Neutrophil (primary cell): Measurements from ENCODE around the gene SLC25A22.

Experiments used
- H3K27ac ChIP-seq: fragments of 200-600 bp; sonication (generic); 2 replicates; pipeline ENCODE4 v1.5.1; 2016; ENCODE audit warnings: mild to moderate bottlenecking, moderate library complexity
- H3K27me3 ChIP-seq: fragments of 200-600 bp; sonication (generic); 2 replicates; pipeline ENCODE4 v1.6.0; 2016; ENCODE audit warnings: mild to moderate bottlenecking
- H3K36me3 ChIP-seq: fragments of 200-600 bp; sonication (generic); 2 replicates; pipeline ENCODE4 v1.5.1; 2017
- H3K4me1 ChIP-seq, 2 experiments: fragments of 200-600 bp in 1 of 2; sonication (generic) in 1 of 2; 1 replicate in 1 of 2; 2 replicates in 1 of 2; pipeline versions ENCODE4 v1.5.1 to v1.6.1; 2013 to 2016; ENCODE audit warnings: low read depth in 1 of 2, low read length in 1 of 2, mild to moderate bottlenecking in 1 of 2, moderate library complexity in 1 of 2; ENCODE audit not compliant: control insufficient read depth in 1 of 2, insufficient read depth in 1 of 2
- H3K4me3 ChIP-seq, 2 experiments: fragments of 200-600 bp in 1 of 2; sonication (generic) in 1 of 2; 1 replicate in 1 of 2; 2 replicates in 1 of 2; pipeline ENCODE4 v1.5.1; 2013 to 2016; ENCODE audit warnings: low read depth in 1 of 2, low read length in 1 of 2, mild to moderate bottlenecking in 1 of 2, moderate library complexity in 1 of 2
- H3K9me3 ChIP-seq: fragments of 200-600 bp; sonication (generic); 2 replicates; pipeline ENCODE4 v1.5.1; 2016
- TF ChIP-seq, protein P1 (sequence below): fragments of 200-600 bp; sonication (generic); IDR thresholded peaks from 2 replicates; pipeline ENCODE4 v1.5.1; 2016; ENCODE audit warnings: antibody characterized with exemption

The SLC25A22 gene

DNA sequence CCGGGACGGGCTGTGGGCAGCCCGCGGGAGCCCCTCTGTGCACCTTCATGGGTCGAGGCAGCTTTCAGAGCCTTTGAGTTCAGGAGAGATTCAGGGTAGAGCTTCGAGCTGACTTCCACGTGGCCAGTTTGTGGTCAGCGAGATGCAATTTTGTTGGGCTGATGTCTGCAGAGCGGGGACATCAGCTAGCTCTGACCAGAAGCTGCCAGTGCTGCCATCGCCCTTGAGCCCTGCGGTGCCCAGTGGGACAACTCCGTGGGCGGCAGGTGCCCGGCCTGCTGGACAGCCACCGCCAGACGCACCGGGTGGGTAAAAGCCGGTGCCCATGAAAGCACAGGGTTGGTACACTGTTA lies 50.1 kb downstream of the SLC25A22 start:
- Histone ChIP-seq H3K9me3 (no peaks in the 10 kb centered on the region), H3K4me3 (peak overlapping the region; percentile 99 to 100), H3K36me3 (peaks cover 25% of the 10 kb centered on the region), H3K27me3 (no peaks in the 10 kb centered on the region), H3K27ac (peak overlapping the region; percentile 98), H3K4me1 (peaks cover 64 to 69% of the 10 kb centered on the region in 2 experiments)
- TF ChIP-seq, protein P1, sequence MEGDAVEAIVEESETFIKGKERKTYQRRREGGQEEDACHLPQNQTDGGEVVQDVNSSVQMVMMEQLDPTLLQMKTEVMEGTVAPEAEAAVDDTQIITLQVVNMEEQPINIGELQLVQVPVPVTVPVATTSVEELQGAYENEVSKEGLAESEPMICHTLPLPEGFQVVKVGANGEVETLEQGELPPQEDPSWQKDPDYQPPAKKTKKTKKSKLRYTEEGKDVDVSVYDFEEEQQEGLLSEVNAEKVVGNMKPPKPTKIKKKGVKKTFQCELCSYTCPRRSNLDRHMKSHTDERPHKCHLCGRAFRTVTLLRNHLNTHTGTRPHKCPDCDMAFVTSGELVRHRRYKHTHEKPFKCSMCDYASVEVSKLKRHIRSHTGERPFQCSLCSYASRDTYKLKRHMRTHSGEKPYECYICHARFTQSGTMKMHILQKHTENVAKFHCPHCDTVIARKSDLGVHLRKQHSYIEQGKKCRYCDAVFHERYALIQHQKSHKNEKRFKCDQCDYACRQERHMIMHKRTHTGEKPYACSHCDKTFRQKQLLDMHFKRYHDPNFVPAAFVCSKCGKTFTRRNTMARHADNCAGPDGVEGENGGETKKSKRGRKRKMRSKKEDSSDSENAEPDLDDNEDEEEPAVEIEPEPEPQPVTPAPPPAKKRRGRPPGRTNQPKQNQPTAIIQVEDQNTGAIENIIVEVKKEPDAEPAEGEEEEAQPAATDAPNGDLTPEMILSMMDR = no peak

DNA sequence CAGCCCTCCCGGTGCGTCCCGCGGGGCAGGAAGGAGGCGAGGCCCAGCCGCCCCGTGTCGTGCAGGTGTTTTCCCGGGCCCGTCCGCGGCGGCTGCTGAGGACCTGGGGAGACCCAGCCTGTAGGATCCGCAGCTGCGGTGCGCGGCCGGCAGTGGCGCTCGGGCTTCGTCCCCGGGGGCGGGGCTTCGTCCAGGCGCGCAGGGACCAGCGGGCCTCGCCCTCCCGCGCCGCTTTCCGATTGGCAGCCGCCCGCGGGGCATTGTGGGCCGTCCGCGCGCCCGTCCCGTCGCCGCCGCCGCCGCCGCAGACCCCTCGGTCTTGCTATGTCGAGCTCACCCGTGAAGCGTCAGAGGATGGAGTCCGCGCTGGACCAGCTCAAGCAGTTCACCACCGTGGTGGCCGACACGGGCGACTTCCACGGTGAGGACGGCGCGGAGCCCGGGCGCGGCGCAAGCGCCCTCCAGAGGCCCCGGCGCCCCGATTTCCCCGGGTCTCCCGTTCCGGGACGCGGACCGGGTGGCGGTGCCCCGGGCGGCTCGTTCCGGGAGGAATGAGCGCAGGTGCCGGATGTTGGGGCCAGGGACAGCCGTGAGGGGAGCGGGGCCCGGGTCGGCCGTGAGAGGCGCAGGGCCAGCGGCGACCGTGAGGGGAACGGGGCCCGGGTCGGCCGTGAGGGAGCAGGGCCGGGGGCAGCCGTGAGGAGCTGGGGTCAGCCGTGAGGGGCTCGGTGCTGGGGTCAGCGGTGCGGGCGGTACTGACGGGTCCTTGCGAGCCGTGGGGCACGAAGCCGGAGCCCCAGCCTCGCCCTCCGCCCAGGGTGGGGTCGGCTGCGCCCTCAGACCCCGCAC lies 50.7 kb downstream of the SLC25A22 start, which contains the start of gene TALDO1:
TSS of gene TALDO1 (plus strand) at position 307 of the 849 bp plus-strand sequence. CDS start at position 325, 18 bp downstream.
- Histone ChIP-seq H3K27ac (peak within 1 kb of the TSS; percentile 98), H3K36me3 (peaks cover 19% of the 10 kb centered on the region), H3K4me1 (peaks cover 58 to 64% of the 10 kb centered on the region in 2 experiments), H3K4me3 (peak within 1 kb of the TSS; percentile 99 to 100), H3K27me3 (no peaks in the 10 kb centered on the region), H3K9me3 (no peaks in the 10 kb centered on the region)
- TF ChIP-seq, protein P1 = peak; percentile 92

DNA sequence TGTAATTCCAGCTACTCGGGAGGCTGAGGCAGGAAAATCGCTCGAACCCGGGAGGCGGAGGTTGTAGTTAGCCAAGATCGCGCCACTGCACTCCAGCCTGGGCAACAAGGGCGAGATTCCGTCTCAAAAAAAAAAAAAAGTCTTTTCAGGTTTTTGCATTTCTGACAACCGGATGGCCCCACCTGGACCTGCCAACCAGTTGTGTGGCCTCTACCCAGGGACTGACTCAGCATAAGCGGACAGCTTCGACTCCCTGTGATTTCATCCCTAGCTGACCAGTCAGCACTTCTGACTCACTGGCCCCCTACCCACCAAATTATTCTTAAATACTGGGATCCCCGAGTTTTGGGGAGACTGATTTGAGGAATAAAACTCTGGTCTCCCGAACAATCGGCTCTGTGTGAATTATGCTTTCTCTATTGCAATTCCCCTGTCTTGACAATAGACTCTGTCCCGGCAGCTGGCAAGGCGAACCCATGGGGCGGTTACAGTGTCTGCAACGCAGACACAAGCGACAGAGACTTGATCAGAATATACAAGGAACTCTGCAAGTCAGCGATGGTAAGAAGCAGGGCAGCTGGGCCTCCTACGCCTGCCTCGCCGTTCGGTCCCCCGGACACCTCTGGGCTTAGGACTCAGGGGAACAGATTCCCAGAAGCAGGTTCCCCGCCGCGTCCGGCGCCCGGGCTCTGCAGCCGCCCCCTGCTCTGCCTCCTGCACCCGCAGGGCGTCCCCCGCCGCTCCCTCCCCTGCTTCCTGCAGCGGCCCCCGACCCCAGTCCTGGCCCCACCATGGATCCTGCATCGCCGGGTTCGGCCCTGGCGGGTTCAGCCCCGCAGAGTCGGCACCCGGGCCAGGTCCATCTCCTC lies 51.6 kb downstream of the SLC25A22 start:
- Histone ChIP-seq H3K4me1 (peaks cover 50 to 56% of the 10 kb centered on the region in 2 experiments), H3K36me3 (peaks cover 11% of the 10 kb centered on the region), H3K9me3 (no peaks in the 10 kb centered on the region), H3K4me3 (peak overlapping the region; percentile 99 to 100), H3K27ac (peak overlapping the region; percentile 98), H3K27me3 (no peaks in the 10 kb centered on the region)
- TF ChIP-seq, protein P1 = no peak

DNA sequence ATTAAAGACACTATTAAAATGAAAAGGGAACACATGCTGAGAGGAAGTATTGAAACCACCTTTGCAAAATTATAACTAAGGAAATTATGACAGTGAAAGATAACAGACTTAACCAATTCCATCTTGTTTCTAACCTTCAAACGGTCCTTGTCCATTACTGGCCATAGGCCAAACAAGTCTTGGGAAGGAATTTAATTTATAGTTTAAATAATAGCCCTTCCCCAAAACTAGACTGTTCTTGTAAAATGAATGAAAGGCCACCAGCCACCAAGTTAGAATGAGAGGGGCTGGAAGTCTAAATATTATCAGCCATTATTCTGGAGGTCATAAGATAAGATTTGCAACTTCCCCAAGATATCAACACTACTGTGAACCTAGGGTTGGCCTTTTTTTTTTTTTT lies 52.7 kb downstream of the SLC25A22 start:
- no peaks in the 10 kb centered on the region for H3K9me3 ChIP-seq
- peaks cover under 1% of the 10 kb centered on the region for H3K36me3 ChIP-seq
- H3K4me3 ChIP-seq = no peak overlapping the region
- TF ChIP-seq, protein P1 = no peak
- H3K27me3 ChIP-seq = no peaks in the 10 kb centered on the region
- H3K27ac ChIP-seq = peak overlapping the region; percentile 98
- peaks cover 39 to 45% of the 10 kb centered on the region in 2 experiments for H3K4me1 ChIP-seq

DNA sequence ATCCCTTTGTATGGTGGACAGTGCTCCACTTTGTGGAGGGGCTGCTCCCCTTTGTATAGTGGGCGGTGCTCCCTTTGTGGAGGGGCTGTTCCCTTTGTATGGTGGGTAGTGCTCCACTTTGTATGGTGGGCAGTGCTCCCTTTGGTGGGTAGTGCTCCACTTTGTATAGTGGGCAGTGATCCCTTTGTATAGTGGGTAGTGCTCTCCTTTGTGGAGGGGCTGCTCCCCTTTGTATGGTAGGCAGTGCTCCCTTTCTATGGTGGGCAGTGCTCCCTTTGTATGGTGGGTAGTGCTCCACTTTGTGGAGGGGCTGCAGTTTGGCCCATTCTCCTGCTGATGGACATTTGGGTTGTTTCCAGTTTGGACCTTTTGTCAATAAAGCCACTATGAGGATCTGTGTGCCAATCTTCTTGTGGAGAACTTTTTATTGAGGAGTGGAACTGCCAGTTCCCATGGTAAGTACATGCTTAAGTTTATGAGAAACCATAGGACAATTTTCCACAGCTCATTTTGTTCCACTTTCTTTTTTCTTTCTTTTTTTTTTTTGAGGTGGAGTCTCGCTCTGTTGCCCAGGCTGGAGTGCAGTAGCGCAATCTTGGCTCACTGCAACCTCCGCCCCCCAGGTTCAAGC lies 55.4 kb downstream of the SLC25A22 start:
- Histone ChIP-seq H3K36me3 (no peaks in the 10 kb centered on the region), H3K4me3 (no peak overlapping the region), H3K9me3 (no peaks in the 10 kb centered on the region), H3K27me3 (no peaks in the 10 kb centered on the region), H3K27ac (no peak overlapping the region), H3K4me1 (peaks cover 31 to 37% of the 10 kb centered on the region in 2 experiments)
- TF ChIP-seq, protein P1 = no peak
